OCI-LY1 (cell line): ENCODE measurements around the gene CSF1.

Source experiments
- H2AFZ ChIP-seq: fragments of 200-600 bp; sonication (generic), shearing (Covaris generic); 2 replicates; pipeline ENCODE4 v1.6.0; 2014; ENCODE audit warnings: antibody characterized with exemption, mild to moderate bottlenecking, low read length
- H3F3A ChIP-seq: fragments of 200-600 bp; sonication (generic), shearing (Covaris generic); 2 replicates; pipeline ENCODE4 v1.6.0; 2014; ENCODE audit warnings: mild to moderate bottlenecking, antibody characterized with exemption, low read length, moderate library complexity; ENCODE audit not compliant: insufficient read depth
- H3K27ac ChIP-seq: fragments of 200-600 bp; sonication (generic); 2 replicates; pipeline ENCODE4 v1.5.1; 2014; ENCODE audit warnings: low read length, mixed run types, mild to moderate bottlenecking, low read depth; ENCODE audit not compliant: poor library complexity, severe bottlenecking
- H3K27me3 ChIP-seq: fragments of 200-600 bp; sonication (generic); 2 replicates; pipeline ENCODE4 v1.6.0; 2014; ENCODE audit warnings: antibody characterized with exemption, mild to moderate bottlenecking, low read length, moderate library complexity; ENCODE audit not compliant: insufficient read depth
- H3K36me3 ChIP-seq: fragments of 200-600 bp; sonication (generic); 2 replicates; pipeline ENCODE4 v1.6.1; 2014; ENCODE audit warnings: mild to moderate bottlenecking, antibody characterized with exemption, low read length, moderate library complexity, mixed read lengths; ENCODE audit not compliant: insufficient read depth
- H3K4me1 ChIP-seq: fragments of 200-600 bp; sonication (generic); 2 replicates; pipeline ENCODE4 v1.5.1; 2014; ENCODE audit warnings: mild to moderate bottlenecking, low read length, moderate library complexity; ENCODE audit not compliant: insufficient read depth, severe bottlenecking
- H3K4me2 ChIP-seq: fragments of 200-600 bp; sonication (generic), shearing (Covaris generic); 2 replicates; pipeline ENCODE4 v1.6.1; 2014; ENCODE audit warnings: low read length
- H3K4me3 ChIP-seq: fragments of 200-600 bp; sonication (generic); 2 replicates; pipeline ENCODE4 v1.5.1; 2014; ENCODE audit warnings: low read length, low read depth, mild to moderate bottlenecking, mixed read lengths; ENCODE audit not compliant: poor library complexity, severe bottlenecking
- H3K79me2 ChIP-seq: fragments of 200-600 bp; shearing (Covaris generic); 2 replicates; pipeline ENCODE4 v1.6.1; 2016; ENCODE audit warnings: mixed run types, low read length, mixed read lengths; ENCODE audit not compliant: insufficient read depth
- H3K9ac ChIP-seq: fragments of 200-600 bp; sonication (generic), shearing (Covaris generic); 2 replicates; pipeline ENCODE4 v1.6.1; 2014; ENCODE audit warnings: mild to moderate bottlenecking, low read length, mixed read lengths
- H3K9me2 ChIP-seq: fragments of 200-600 bp; sonication (generic), shearing (Covaris generic); 2 replicates; pipeline ENCODE4 v1.6.1; 2014; ENCODE audit warnings: low read depth, mild to moderate bottlenecking, low read length, mixed read lengths
- H3K9me3 ChIP-seq: fragments of 200-600 bp; shearing (Covaris generic); 2 replicates; pipeline ENCODE4 v1.6.1; 2014; ENCODE audit warnings: low read length, mixed read lengths
- H4K20me1 ChIP-seq: fragments of 200-600 bp; sonication (generic), shearing (Covaris generic); 2 replicates; pipeline ENCODE4 v1.6.0; 2016; ENCODE audit warnings: mild to moderate bottlenecking, low read length; ENCODE audit not compliant: insufficient read depth
- CTCF ChIP-seq: fragments of 200-600 bp; sonication (generic), shearing (Covaris generic); IDR thresholded peaks from 2 replicates; pipeline ENCODE4 v1.5.1; 2017; ENCODE audit warnings: mild to moderate bottlenecking, antibody characterized with exemption, low read length, moderate library complexity, mixed read lengths
- EZH2 ChIP-seq: fragments of 200-600 bp; sonication (generic), shearing (Covaris generic); IDR thresholded peaks from 2 replicates; pipeline ENCODE4 v1.8.0; 2017; ENCODE audit warnings: borderline replicate concordance, mixed run types, mild to moderate bottlenecking, antibody characterized with exemption, low read length, moderate library complexity, mixed read lengths

CSF1 gene

GRCh38 chr1:109922326-109922725 lies 11.7 kb downstream of the CSF1 start:
- Histone ChIP-seq H3K4me3 (no peak overlapping the region), H3K9me3 (no peaks in the 10 kb centered on the region), H3K79me2 (no peaks in the 10 kb centered on the region), H3K4me1 (no peaks in the 10 kb centered on the region), H3K27me3 (peaks cover 5% of the 10 kb centered on the region; the same call in 1 of the 2 replicates), H3K9ac (no peak overlapping the region), H2AFZ (no peak overlapping the region), H4K20me1 (no peaks in the 10 kb centered on the region), H3K9me2 (no peaks in the 10 kb centered on the region), H3K27ac (no peak overlapping the region), H3K4me2 (no peak overlapping the region), H3F3A (no peaks in the 10 kb centered on the region), H3K36me3 (no peaks in the 10 kb centered on the region)
- TF ChIP-seq EZH2 (no peak), CTCF (no peak)

GRCh38 chr1:109923131-109923945 lies 12.7 kb downstream of the CSF1 start:
- Histone ChIP-seq H2AFZ (no peak overlapping the region), H3K9me2 (no peaks in the 10 kb centered on the region), H3K4me2 (peak overlapping the region; percentile 36; the same call in 1 of the 2 replicates), H3K4me1 (no peaks in the 10 kb centered on the region), H3K79me2 (no peaks in the 10 kb centered on the region), H3K27ac (no peak overlapping the region), H3K36me3 (no peaks in the 10 kb centered on the region), H3K9me3 (no peaks in the 10 kb centered on the region), H4K20me1 (no peaks in the 10 kb centered on the region), H3K9ac (no peak overlapping the region), H3K4me3 (peak overlapping the region; percentile 41), H3F3A (no peaks in the 10 kb centered on the region), H3K27me3 (no peaks in the 10 kb centered on the region)
- TF ChIP-seq CTCF: peak; percentile 71
- no peak for TF ChIP-seq EZH2

- H2AFZ ChIP-seq: no peak overlapping the region
- TF ChIP-seq EZH2: no peak
- no peak for TF ChIP-seq CTCF
- no peaks in the 10 kb centered on the region for H3K4me1 ChIP-seq
- no peaks in the 10 kb centered on the region for H3K27me3 ChIP-seq
- no peaks in the 10 kb centered on the region for H3K9me2 ChIP-seq
- no peaks in the 10 kb centered on the region for H3K79me2 ChIP-seq
- no peaks in the 10 kb centered on the region for H3F3A ChIP-seq
- no peaks in the 10 kb centered on the region for H3K9me3 ChIP-seq
- no peak overlapping the region for H3K27ac ChIP-seq
- H3K4me2 ChIP-seq: peak overlapping the region; percentile 36; the same call in 1 of the 2 replicates
- H4K20me1 ChIP-seq: no peaks in the 10 kb centered on the region
- peak overlapping the region; percentile 41 for H3K4me3 ChIP-seq
- no peaks in the 10 kb centered on the region for H3K36me3 ChIP-seq
- no peak overlapping the region for H3K9ac ChIP-seq
Measured at GRCh38 chr1:109923946-109924275, 13.3 kb downstream of the CSF1 start.
